IPS-18a (cell line): ENCODE data around the gene KRT72.
"Not testable (repeated sequence)": the region's sequence is repeated elsewhere in the genome, so short reads cannot be mapped to it uniquely, and the experiment has no call there.

Experiments used
- H3K27ac ChIP-seq: one replicate; pipeline ENCODE4 v1.5.1; 2013; ENCODE audit warnings: low read length
- H3K27me3 ChIP-seq: one replicate; pipeline ENCODE4 v1.6.1; 2013; ENCODE audit warnings: mild to moderate bottlenecking, low read length; ENCODE audit not compliant: control insufficient read depth, insufficient read depth
- H3K36me3 ChIP-seq: one replicate; pipeline ENCODE4 v1.6.1; 2013; ENCODE audit warnings: low read depth, low read length; ENCODE audit not compliant: control insufficient read depth
- H3K4me1 ChIP-seq: one replicate; pipeline ENCODE4 v1.6.1; 2013; ENCODE audit warnings: low read depth, low read length; ENCODE audit not compliant: control insufficient read depth
- H3K4me3 ChIP-seq: one replicate; pipeline ENCODE4 v1.5.1; 2013; ENCODE audit warnings: low read length
- H3K9ac ChIP-seq: one replicate; pipeline ENCODE4 v1.6.1; 2013; ENCODE audit warnings: mild to moderate bottlenecking, low read length, moderate library complexity
- H3K9me3 ChIP-seq: one replicate; pipeline ENCODE4 v1.6.1; 2013; ENCODE audit warnings: low read depth, low read length; ENCODE audit not compliant: control insufficient read depth

KRT72 gene

DNA sequence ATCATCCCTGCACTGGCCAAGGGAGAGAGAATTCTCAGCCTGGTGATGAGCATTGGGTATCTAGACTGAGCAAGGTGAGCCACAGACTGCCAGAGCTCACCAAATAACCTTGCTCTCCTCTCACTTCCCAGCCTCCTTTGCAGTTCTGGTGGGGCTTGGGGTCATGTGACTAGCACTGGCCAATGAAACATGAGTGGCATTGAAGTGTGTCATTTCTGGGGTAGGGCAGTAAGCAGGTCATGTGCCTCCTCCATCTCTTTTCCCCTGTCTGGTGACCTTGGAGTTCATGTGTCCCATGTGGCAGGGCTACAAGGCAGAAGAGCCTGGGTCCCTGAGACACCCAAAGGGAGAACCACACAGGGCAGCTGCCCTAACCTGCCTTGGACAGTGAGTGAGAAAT lies 3.6 kb upstream of the KRT72 start:
- H3K27ac ChIP-seq: no peak overlapping the region
- no peak overlapping the region for H3K9ac ChIP-seq
- H3K4me1 ChIP-seq: no peaks in the 10 kb centered on the region
- H3K36me3 ChIP-seq: no peaks in the 10 kb centered on the region
- no peak overlapping the region for H3K4me3 ChIP-seq
- H3K9me3 ChIP-seq: no peaks in the 10 kb centered on the region
- no peaks in the 10 kb centered on the region for H3K27me3 ChIP-seq

- H3K4me3 ChIP-seq: no peak overlapping the region
- H3K9me3 ChIP-seq: no peaks in the 10 kb centered on the region
- H3K9ac ChIP-seq: no peak overlapping the region
- H3K27ac ChIP-seq: no peak overlapping the region
- no peaks in the 10 kb centered on the region for H3K4me1 ChIP-seq
- no peaks in the 10 kb centered on the region for H3K27me3 ChIP-seq
- no peaks in the 10 kb centered on the region for H3K36me3 ChIP-seq
These were observed 2.1 kb upstream of the KRT72 start for GRCh38 chr12:52603314-52603713.

- Histone ChIP-seq H3K4me1 (no peaks in the 10 kb centered on the region), H3K27ac (no peak overlapping the region), H3K9me3 (no peaks in the 10 kb centered on the region), H3K9ac (no peak overlapping the region), H3K4me3 (no peak overlapping the region), H3K36me3 (no peaks in the 10 kb centered on the region), H3K27me3 (no peaks in the 10 kb centered on the region)
These were observed 1.3 kb upstream of the KRT72 start for GRCh38 chr12:52602552-52602951.

GRCh38 chr12:52601671-52602070 lies 408 bp upstream of the KRT72 start:
- Histone ChIP-seq H3K9me3 (no peaks in the 10 kb centered on the region), H3K4me1 (no peaks in the 10 kb centered on the region), H3K27ac (no peak overlapping the region), H3K4me3 (no peak overlapping the region), H3K36me3 (no peaks in the 10 kb centered on the region), H3K9ac (no peak overlapping the region), H3K27me3 (no peaks in the 10 kb centered on the region)

DNA sequence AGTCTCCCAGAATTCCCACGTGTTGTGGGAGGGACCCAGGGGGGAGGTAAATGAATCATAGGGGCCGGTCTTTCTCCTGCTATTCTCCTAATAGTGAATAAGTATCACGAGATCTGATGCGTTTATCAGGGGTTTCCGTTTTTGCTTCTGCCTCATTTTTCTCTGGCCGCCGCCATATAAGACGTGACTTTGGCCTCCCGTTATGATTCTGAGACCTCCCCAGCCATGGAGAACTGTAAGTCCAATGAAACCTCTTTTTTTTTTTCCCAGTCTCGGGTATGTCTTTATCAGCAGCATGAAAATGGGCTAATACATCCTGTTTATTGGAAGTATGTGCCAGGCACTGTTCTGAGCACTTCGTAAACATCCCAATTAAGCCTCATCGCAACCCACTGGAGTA lies 788 bp downstream of the KRT72 start:
- Histone ChIP-seq H3K9me3 (no peaks in the 10 kb centered on the region), H3K4me3 (no peak overlapping the region), H3K27me3 (no peaks in the 10 kb centered on the region)

DNA sequence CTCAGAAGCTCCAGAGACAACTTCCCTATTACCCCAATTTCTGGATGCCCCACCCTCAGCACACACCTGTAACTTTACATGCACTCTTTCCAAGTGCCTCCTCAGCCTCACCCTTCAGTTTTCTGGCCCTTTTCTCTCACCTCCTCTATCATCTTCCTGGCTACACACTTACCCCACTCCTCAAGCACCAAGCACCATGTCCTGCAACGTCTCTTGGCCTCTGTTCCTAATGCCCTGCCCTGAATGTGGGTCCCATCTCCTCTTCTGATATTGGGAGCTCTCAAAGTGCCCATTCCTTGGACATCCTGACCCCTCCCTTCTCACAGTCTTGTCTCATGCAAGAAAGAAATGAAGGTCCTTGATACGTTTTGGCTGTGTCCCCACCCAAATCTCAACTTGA lies 1.2 kb downstream of the KRT72 start:
- no peak overlapping the region for H3K9ac ChIP-seq
- H3K4me1 ChIP-seq: no peaks in the 10 kb centered on the region
- H3K9me3 ChIP-seq: no peaks in the 10 kb centered on the region
- H3K27ac ChIP-seq: no peak overlapping the region
- no peak overlapping the region for H3K4me3 ChIP-seq
- H3K27me3 ChIP-seq: no peaks in the 10 kb centered on the region
- no peaks in the 10 kb centered on the region for H3K36me3 ChIP-seq

More for the DNA sequence above, 788 bp downstream of the KRT72 start:
- H3K4me1 ChIP-seq: no peaks in the 10 kb centered on the region
- H3K36me3 ChIP-seq: no peaks in the 10 kb centered on the region
- no peak overlapping the region for H3K27ac ChIP-seq
- H3K9ac ChIP-seq: no peak overlapping the region

- Histone ChIP-seq H3K9me3 (no peaks in the 10 kb centered on the region), H3K27ac (no peak overlapping the region), H3K27me3 (no peaks in the 10 kb centered on the region), H3K4me3 (no peak overlapping the region), H3K9ac (no peak overlapping the region), H3K36me3 (no peaks in the 10 kb centered on the region), H3K4me1 (no peaks in the 10 kb centered on the region)
These were observed 2.3 kb downstream of the KRT72 start for GRCh38 chr12:52598966-52599365.

DNA sequence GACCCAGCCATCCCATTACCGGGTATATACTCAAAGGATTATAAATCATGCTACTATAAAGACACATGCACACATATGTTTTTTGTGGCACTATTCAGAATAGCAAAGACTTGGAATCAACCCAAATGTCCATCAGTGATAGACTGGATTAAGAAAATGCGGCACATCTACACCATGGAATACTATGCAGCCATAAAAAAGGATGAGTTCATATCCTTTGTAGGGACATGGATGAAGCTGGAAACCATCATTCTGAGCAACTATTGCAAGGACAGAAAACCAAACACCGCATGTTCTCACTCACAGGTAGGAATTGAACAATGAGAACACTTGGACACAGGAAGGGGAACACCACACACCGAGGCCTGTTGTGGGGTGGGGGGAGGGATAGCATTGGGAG lies 7.0 kb downstream of the KRT72 start:
- not testable (repeated sequence) for H3K27ac ChIP-seq, H3K4me1 ChIP-seq, H3K9ac ChIP-seq, H3K4me3 ChIP-seq, H3K27me3 ChIP-seq, H3K36me3 ChIP-seq
- H3K9me3 ChIP-seq: peaks cover 13% of the 10 kb centered on the region

GRCh38 chr12:52591521-52591920 lies 9.7 kb downstream of the KRT72 start:
- Histone ChIP-seq H3K4me3 (no peak overlapping the region), H3K9ac (no peak overlapping the region), H3K36me3 (no peaks in the 10 kb centered on the region), H3K27me3 (no peaks in the 10 kb centered on the region), H3K9me3 (peaks cover 13% of the 10 kb centered on the region), H3K4me1 (no peaks in the 10 kb centered on the region), H3K27ac (no peak overlapping the region)

GRCh38 chr12:52590021-52590420 lies 11.2 kb downstream of the KRT72 start:
- H3K27ac ChIP-seq: no peak overlapping the region
- peaks cover 13% of the 10 kb centered on the region for H3K9me3 ChIP-seq
- no peak overlapping the region for H3K4me3 ChIP-seq
- no peaks in the 10 kb centered on the region for H3K36me3 ChIP-seq
- no peak overlapping the region for H3K9ac ChIP-seq
- H3K4me1 ChIP-seq: no peaks in the 10 kb centered on the region
- no peaks in the 10 kb centered on the region for H3K27me3 ChIP-seq

- Histone ChIP-seq H3K36me3 (no peaks in the 10 kb centered on the region), H3K9me3 (peaks cover 13% of the 10 kb centered on the region), H3K4me3 (no peak overlapping the region), H3K4me1 (peaks cover 2% of the 10 kb centered on the region), H3K9ac (no peak overlapping the region), H3K27ac (no peak overlapping the region), H3K27me3 (no peaks in the 10 kb centered on the region)
These were observed 13.7 kb downstream of the KRT72 start for GRCh38 chr12:52587563-52587962.

GRCh38 chr12:52585946-52586345 lies 15.3 kb downstream of the KRT72 start:
- Histone ChIP-seq H3K36me3 (no peaks in the 10 kb centered on the region), H3K27ac (no peak overlapping the region), H3K4me3 (no peak overlapping the region), H3K9ac (no peak overlapping the region), H3K27me3 (no peaks in the 10 kb centered on the region), H3K9me3 (peaks cover 4% of the 10 kb centered on the region), H3K4me1 (peaks cover 2% of the 10 kb centered on the region)
